PC-9 (cell line): Measurements from ENCODE around the gene MED12.

Experiments
- EZH2 ChIP-seq: fragments of 200-600 bp; sonication (generic); IDR thresholded peaks from 2 replicates; pipeline ENCODE4 v1.8.0; 2017; ENCODE audit warnings: antibody characterized with exemption, low read depth
- TF ChIP-seq, protein P1 (sequence below): fragments of 200-600 bp; sonication (generic); conservative IDR thresholded peaks from 2 replicates; pipeline ENCODE4 v1.6.1; 2017; ENCODE audit warnings: mixed run types, antibody characterized with exemption, mild to moderate bottlenecking, moderate library complexity

DNA sequence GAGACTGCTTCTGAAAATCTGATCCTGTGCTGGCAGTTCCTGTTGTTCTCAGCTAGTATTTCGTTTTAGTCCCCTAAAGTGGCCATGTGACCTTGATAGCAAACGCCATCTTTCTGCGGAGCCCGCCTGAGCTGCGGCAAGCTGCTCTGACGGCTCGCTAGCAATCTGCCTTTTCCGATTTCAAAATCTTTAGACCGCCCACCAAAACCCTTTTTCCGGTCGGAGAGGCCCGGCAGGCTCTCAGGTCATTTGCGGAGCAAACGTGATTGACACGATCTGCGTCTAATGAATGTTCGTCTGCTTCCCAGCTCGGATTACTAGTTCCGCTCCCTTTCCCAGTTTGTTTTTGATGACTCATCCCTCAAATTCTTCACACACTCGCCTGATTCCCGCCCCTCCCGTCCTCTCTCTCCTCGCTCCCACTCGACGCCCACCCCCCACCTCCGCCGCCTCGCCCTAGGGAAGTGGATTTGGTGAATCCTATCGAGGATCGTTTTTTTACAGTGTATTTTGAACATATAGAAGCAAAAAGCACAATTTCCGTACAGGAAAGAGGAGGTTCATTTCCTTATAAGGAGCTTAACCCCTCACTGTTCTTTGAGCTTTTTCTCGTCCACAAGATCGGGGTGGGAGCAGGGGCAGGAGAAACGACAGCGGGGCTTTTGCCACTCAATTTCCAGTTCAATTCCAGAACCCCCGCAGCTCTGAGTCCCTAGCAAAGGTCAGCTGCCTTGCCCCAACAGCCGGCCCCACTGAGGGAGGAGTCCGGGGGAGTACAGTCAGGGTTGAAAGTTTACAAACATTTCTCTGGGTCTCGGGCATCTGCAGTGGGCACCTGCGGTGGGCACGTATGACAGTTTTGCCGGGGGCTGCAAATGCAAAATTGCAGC lies 63.8 kb downstream of the MED12 start:
- TF ChIP-seq, protein P1, sequence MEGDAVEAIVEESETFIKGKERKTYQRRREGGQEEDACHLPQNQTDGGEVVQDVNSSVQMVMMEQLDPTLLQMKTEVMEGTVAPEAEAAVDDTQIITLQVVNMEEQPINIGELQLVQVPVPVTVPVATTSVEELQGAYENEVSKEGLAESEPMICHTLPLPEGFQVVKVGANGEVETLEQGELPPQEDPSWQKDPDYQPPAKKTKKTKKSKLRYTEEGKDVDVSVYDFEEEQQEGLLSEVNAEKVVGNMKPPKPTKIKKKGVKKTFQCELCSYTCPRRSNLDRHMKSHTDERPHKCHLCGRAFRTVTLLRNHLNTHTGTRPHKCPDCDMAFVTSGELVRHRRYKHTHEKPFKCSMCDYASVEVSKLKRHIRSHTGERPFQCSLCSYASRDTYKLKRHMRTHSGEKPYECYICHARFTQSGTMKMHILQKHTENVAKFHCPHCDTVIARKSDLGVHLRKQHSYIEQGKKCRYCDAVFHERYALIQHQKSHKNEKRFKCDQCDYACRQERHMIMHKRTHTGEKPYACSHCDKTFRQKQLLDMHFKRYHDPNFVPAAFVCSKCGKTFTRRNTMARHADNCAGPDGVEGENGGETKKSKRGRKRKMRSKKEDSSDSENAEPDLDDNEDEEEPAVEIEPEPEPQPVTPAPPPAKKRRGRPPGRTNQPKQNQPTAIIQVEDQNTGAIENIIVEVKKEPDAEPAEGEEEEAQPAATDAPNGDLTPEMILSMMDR, result no peak
- no peak for TF ChIP-seq EZH2
